K562 (cell line): ENCODE results near the gene BEST2. TPM values are rescaled to one million over a fixed set of nuclear protein-coding genes. Genes with fewer than 3 reads are reported as not detected.

Experiments
- BRCA1 ChIP-seq, 2 experiments: fragments of 450-650 bp in 1 of 2; sonication (generic) in 1 of 2; formaldehyde crosslinking in 1 of 2; IDR thresholded peaks; 2 replicates each; pipeline versions ENCODE4 v1.5.0 to v1.6.1; 2017 to 2020; ENCODE audit warnings: mild to moderate bottlenecking in 1 of 2, missing genetic modification reagents in 1 of 2
- CHD4 ChIP-seq: fragments of 200-600 bp; sonication (generic); IDR thresholded peaks from 3 replicates; pipeline ENCODE4 v1.6.1; 2012; ENCODE audit warnings: low read depth, mild to moderate bottlenecking, mixed read lengths, low read length, inconsistent platforms; ENCODE audit not compliant: insufficient read depth, insufficient replicate concordance, poor library complexity, severe bottlenecking
- ILF3 ChIP-seq: fragments of 450-650 bp; IDR thresholded peaks from 2 replicates; pipeline ENCODE4 v1.6.1; 2018; ENCODE audit warnings: antibody characterized with exemption, mild to moderate bottlenecking, moderate library complexity, borderline replicate concordance
- NFE2L1 ChIP-seq: fragments of 450-650 bp; IDR thresholded peaks from 2 replicates; pipeline ENCODE4 v1.6.1; 2016; ENCODE audit warnings: missing genetic modification characterization, low read depth, mild to moderate bottlenecking, missing compliant biosample characterization, moderate library complexity, borderline replicate concordance
- PTTG1 ChIP-seq: fragments of 450-650 bp; IDR thresholded peaks from 2 replicates; pipeline ENCODE4 v1.6.1; 2016; ENCODE audit warnings: low read depth, mild to moderate bottlenecking, missing genetic modification characterization, missing compliant biosample characterization
- RUNX1 ChIP-seq: sonication (generic); IDR thresholded peaks from 2 replicates; pipeline ENCODE4 v1.6.1; 2016; ENCODE audit warnings: antibody characterized with exemption, low read depth
- SAFB2 ChIP-seq: fragments of 200-400 bp; formaldehyde crosslinking; IDR thresholded peaks from 2 replicates; pipeline ENCODE4 v1.6.1; 2018; ENCODE audit warnings: borderline replicate concordance, low read length, low read depth, moderate library complexity; ENCODE audit not compliant: severe bottlenecking
- SMAD3 ChIP-seq: fragments of 450-650 bp; formaldehyde crosslinking; conservative IDR thresholded peaks from 2 replicates; pipeline ENCODE4 v1.4.0; 2020; ENCODE audit warnings: mild to moderate bottlenecking
- SP1 ChIP-seq: sonication (generic); formaldehyde crosslinking; IDR thresholded peaks from 2 replicates; pipeline ENCODE4 v1.8.1; 2022; ENCODE audit warnings: mild to moderate bottlenecking, missing genetic modification reagents
- ZEB2 ChIP-seq: fragments of 450-650 bp; IDR thresholded peaks from 2 replicates; pipeline ENCODE4 v1.6.1; 2016
- ZNF124 ChIP-seq: sonication (generic); formaldehyde crosslinking; IDR thresholded peaks from 2 replicates; pipeline ENCODE4 v1.8.1; 2022; ENCODE audit warnings: missing genetic modification reagents
- ZNF143 ChIP-seq: sonication (generic); formaldehyde crosslinking; IDR thresholded peaks from 2 replicates; pipeline ENCODE4 v1.9.0; 2022; ENCODE audit warnings: mild to moderate bottlenecking, missing genetic modification reagents
- polyA plus RNA-seq, 8 experiments: library from polyadenylated mRNA; depleted of rRNA in 4 of 8; stranded (reverse) in 5 of 8; unstranded in 3 of 8; fragments of >200 nt; fragmentation: Nextera tagmentation in 2 of 8; fragmentation: Illumina TruSeq in 1 of 8; extraction: Ambion mirVana in 2 of 8; extraction: Trizol in 1 of 8; gene quantifications; 2 replicates each; pipeline versions ENCODE4 v1.2.1 to v1.2.3, GENCODE V29; 2011 to 2014; ENCODE audit warnings: inconsistent platforms in 1 of 8, missing spikeins in 1 of 8
- total RNA-seq, 7 experiments: library from RNA; depleted of rRNA in 6 of 7; stranded (reverse); fragments of >200 nt in 6 of 7; fragmentation: Illumina TruSeq in 2 of 7; extraction: Trizol in 2 of 7; gene quantifications; 2 replicates each; pipeline versions ENCODE4 v1.2.1 to v1.2.3, GENCODE V29; 2011 to 2021; ENCODE audit warnings: low replicate concordance in 1 of 7
- TF ChIP-seq, protein P1 (sequence below), 2 experiments: IDR thresholded peaks; 2 replicates each; pipeline ENCODE4 v1.6.1; 2011; ENCODE audit warnings: borderline replicate concordance in 1 of 2, control low read depth in 1 of 2, low read depth in 1 of 2, low read length in 1 of 2, mild to moderate bottlenecking in 1 of 2, mixed read lengths in 1 of 2, moderate library complexity in 1 of 2; ENCODE audit not compliant: insufficient read depth in 1 of 2, insufficient read length in 1 of 2, poor library complexity in 1 of 2, severe bottlenecking in 1 of 2; ENCODE audit errors: extremely low read depth in 1 of 2
- TF ChIP-seq, protein P2 (sequence below): fragments of 450-650 bp; IDR thresholded peaks from 2 replicates; pipeline ENCODE4 v1.6.1; 2017; ENCODE audit warnings: antibody characterized with exemption, mild to moderate bottlenecking
- TF ChIP-seq, protein P3 (sequence below): sonication (generic); formaldehyde crosslinking; IDR thresholded peaks from 2 replicates; pipeline ENCODE4 v1.8.1; 2023; ENCODE audit warnings: missing genetic modification reagents, mild to moderate bottlenecking, borderline replicate concordance
- TF ChIP-seq, protein P4 (sequence below): fragments of 250-450 bp; sonication (Bioruptor Pico); IDR thresholded peaks from 2 replicates; pipeline ENCODE4 v1.8.0; 2022; ENCODE audit warnings: moderate library complexity, mild to moderate bottlenecking, inconsistent platforms

BEST2 gene
- total and polyA plus RNA-seq, 9 of the 15 experiments (the other 6 are each of a cell fraction or from before 2014, with no cell fraction given), result not detected

- no peak for TF ChIP-seq SMAD3 (CRISPR knock-in tag)
- TF ChIP-seq ZNF124, result no peak
- TF ChIP-seq, protein P1, sequence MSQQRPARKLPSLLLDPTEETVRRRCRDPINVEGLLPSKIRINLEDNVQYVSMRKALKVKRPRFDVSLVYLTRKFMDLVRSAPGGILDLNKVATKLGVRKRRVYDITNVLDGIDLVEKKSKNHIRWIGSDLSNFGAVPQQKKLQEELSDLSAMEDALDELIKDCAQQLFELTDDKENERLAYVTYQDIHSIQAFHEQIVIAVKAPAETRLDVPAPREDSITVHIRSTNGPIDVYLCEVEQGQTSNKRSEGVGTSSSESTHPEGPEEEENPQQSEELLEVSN (IDR thresholded peaks at IDR 0.05; ENCODE audit: borderline replicate concordance in 1 of 2, extremely low read depth in 1 of 2, insufficient read depth in 1 of 2, insufficient read length in 1 of 2, low read depth in 1 of 2, low read length in 1 of 2, poor library complexity in 1 of 2, severe bottlenecking in 1 of 2), result peak in 1 of 2 experiments; percentile 26
- no peak for TF ChIP-seq RUNX1
- TF ChIP-seq PTTG1, result no peak
- no peak for TF ChIP-seq BRCA1 (IDR thresholded peaks at IDR 0.05)
- TF ChIP-seq BRCA1 (CRISPR knock-in tag; IDR thresholded peaks at IDR 0.05), result no peak
- TF ChIP-seq, protein P2, sequence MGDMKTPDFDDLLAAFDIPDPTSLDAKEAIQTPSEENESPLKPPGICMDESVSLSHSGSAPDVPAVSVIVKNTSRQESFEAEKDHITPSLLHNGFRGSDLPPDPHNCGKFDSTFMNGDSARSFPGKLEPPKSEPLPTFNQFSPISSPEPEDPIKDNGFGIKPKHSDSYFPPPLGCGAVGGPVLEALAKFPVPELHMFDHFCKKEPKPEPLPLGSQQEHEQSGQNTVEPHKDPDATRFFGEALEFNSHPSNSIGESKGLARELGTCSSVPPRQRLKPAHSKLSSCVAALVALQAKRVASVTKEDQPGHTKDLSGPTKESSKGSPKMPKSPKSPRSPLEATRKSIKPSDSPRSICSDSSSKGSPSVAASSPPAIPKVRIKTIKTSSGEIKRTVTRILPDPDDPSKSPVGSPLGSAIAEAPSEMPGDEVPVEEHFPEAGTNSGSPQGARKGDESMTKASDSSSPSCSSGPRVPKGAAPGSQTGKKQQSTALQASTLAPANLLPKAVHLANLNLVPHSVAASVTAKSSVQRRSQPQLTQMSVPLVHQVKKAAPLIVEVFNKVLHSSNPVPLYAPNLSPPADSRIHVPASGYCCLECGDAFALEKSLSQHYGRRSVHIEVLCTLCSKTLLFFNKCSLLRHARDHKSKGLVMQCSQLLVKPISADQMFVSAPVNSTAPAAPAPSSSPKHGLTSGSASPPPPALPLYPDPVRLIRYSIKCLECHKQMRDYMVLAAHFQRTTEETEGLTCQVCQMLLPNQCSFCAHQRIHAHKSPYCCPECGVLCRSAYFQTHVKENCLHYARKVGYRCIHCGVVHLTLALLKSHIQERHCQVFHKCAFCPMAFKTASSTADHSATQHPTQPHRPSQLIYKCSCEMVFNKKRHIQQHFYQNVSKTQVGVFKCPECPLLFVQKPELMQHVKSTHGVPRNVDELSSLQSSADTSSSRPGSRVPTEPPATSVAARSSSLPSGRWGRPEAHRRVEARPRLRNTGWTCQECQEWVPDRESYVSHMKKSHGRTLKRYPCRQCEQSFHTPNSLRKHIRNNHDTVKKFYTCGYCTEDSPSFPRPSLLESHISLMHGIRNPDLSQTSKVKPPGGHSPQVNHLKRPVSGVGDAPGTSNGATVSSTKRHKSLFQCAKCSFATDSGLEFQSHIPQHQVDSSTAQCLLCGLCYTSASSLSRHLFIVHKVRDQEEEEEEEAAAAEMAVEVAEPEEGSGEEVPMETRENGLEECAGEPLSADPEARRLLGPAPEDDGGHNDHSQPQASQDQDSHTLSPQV, result no peak
- no peak for TF ChIP-seq SAFB2
- TF ChIP-seq ZNF143 (CRISPR knock-in tag), result no peak
- TF ChIP-seq CHD4, result no peak
- TF ChIP-seq, protein P3, sequence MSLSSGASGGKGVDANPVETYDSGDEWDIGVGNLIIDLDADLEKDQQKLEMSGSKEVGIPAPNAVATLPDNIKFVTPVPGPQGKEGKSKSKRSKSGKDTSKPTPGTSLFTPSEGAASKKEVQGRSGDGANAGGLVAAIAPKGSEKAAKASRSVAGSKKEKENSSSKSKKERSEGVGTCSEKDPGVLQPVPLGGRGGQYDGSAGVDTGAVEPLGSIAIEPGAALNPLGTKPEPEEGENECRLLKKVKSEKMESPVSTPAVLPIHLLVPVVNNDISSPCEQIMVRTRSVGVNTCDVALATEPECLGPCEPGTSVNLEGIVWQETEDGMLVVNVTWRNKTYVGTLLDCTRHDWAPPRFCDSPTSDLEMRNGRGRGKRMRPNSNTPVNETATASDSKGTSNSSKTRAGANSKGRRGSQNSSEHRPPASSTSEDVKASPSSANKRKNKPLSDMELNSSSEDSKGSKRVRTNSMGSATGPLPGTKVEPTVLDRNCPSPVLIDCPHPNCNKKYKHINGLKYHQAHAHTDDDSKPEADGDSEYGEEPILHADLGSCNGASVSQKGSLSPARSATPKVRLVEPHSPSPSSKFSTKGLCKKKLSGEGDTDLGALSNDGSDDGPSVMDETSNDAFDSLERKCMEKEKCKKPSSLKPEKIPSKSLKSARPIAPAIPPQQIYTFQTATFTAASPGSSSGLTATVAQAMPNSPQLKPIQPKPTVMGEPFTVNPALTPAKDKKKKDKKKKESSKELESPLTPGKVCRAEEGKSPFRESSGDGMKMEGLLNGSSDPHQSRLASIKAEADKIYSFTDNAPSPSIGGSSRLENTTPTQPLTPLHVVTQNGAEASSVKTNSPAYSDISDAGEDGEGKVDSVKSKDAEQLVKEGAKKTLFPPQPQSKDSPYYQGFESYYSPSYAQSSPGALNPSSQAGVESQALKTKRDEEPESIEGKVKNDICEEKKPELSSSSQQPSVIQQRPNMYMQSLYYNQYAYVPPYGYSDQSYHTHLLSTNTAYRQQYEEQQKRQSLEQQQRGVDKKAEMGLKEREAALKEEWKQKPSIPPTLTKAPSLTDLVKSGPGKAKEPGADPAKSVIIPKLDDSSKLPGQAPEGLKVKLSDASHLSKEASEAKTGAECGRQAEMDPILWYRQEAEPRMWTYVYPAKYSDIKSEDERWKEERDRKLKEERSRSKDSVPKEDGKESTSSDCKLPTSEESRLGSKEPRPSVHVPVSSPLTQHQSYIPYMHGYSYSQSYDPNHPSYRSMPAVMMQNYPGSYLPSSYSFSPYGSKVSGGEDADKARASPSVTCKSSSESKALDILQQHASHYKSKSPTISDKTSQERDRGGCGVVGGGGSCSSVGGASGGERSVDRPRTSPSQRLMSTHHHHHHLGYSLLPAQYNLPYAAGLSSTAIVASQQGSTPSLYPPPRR (CRISPR knock-in tag), result no peak
- TF ChIP-seq, protein P4, sequence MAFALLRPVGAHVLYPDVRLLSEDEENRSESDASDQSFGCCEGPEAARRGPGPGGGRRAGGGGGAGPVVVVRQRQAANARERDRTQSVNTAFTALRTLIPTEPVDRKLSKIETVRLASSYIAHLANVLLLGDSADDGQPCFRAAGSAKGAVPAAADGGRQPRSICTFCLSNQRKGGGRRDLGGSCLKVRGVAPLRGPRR (CRISPR knock-in tag), result no peak
- no peak for TF ChIP-seq ZEB2
- TF ChIP-seq SP1 (CRISPR knock-in tag), result peak; percentile 87
- TF ChIP-seq ILF3, result no peak
- no peak for TF ChIP-seq NFE2L1 (tag)
These were observed 38.5 kb downstream of the BEST2 start (continued) for GRCh38 chr19:12789904-12790619.
